ENCODE results near the gene ARPP21.

DNA sequence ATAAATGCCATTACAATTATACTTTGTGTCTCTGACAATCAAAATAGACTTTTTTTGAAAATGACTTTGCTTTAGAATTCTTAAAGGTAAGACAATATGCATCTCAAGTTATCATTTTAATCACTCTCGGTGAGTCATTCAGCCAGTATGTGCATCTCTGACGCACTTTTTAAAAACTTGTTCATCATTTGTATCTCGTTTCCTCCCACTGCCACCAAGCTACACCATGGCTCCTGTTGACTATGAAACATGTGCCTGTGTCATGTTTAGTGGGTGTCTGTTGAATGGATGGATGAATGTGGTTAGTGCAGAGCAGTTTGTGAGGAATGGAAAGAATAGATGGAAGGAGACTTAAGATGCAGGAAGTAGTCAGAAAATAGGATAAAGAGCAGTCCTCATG, 68.6 kb downstream of the ARPP21 start:
- TF ChIP-seq EZH2 (IDR thresholded peaks at IDR 0.05; ENCODE audit: insufficient read depth, poor library complexity, severe bottlenecking): no peak
- no peak for TF ChIP-seq EZH2phosphoT487 (IDR thresholded peaks at IDR 0.05; ENCODE audit: insufficient read depth, low read depth)
